ENCODE measurements around the gene IGFN1.

Gene IGFN1

DNA sequence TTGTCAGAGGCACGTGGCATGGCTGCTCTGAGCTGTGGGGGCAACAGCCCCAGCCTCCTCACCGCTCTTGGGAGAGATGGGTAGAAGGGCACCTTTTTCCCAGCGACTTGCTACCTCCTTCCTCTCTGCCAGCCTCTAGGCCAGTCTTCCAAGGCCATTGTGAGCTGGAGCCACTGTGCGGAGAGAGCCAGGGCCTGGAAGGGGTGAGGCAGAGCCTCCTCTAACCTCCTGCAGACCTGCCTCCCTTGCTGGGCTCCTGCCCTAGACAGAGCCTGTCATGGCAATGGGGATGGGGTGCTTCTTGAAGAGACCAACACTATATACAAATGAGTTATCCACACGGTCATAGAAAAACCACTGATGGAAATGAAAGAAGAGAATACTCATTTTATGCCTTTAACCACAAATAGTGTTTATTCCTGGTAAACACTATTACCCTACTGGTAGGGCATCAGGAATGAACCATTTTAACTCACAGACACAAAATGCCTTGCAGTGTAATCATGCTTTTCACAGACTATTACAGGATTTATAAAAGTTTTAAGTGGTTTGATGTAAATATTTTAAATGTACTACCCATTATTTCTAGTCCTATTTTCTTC, 5.0 kb upstream of the IGFN1 start:
- FAIRE-seq = no peak

- FAIRE-seq = no peak
These were observed 4.4 kb upstream of the IGFN1 start for GRCh38 chr1:201186192-201186591.

DNA sequence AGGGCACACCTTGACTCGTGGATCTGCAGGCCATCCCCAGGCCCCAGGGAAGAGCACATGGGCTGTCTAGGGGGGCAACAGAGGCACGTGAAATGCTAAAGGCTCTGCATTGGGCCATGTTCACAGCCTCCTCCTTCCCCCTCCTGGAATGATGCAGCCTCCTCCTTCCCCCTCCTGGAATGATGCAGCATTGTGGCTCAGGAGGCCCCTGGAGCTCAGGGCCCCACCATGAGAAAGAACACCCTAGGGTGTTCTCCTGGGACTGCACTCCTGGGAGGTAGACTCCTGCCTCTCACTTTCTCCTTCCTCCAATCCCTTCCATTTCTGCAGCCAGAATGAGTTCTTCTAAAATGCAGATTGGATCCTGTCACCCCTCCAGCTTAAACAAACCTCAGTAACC, 1.5 kb upstream of the IGFN1 start:
- FAIRE-seq = no peak

GRCh38 chr1:201190005-201190404, 619 bp upstream of the IGFN1 start:
- FAIRE-seq = no peak

- no peak for FAIRE-seq
These were observed 1.1 kb downstream of the IGFN1 start for GRCh38 chr1:201191653-201192260.

DNA sequence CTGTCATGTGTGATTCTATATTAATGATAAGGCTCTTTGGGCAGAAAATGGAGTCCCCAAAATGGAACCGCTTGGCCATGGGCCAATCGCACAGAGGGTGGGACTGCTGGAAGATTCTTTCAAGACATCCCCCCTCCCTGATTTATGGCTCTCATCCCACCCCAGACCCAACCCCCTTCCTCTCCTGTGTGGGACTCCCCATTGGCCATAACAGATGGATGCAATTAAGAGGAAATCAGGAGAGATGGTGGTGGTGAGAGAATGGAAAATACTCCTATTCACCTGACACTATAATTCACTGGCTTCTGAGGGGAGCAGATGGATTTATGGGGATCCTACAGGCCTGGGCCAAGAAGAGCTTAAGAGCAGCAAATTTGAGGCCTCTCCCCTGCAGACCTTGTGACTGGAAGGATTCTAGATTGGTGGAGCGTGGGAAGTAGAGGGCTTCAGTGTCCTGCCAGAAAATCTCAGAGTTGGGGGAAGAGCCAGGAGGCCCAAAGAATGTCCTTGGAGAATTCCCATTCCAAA, 1.7 kb downstream of the IGFN1 start:
- FAIRE-seq = no peak

DNA sequence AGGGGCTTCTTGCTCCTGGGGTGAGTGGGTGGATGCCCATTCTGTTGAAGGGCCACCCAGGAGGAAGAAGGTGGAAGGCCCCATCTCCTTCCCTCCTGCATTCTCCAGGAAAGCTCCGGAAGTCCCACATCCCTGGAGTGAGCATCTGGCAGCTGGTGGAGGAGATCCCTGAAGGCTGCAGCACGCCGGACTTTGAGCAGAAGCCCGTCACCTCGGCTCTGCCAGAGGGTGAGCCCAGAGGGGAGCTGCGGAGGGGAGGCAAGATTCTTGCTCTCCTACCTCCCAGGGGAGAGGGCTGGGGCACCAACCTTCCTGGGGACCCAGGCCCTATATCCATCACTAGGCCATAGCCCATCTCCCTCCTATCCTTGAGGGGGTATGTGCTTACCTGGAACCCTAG, 3.4 kb downstream of the IGFN1 start:
- no peak for FAIRE-seq

- no peak for FAIRE-seq
These were observed 8.0 kb downstream of the IGFN1 start for GRCh38 chr1:201198598-201198997.

GRCh38 chr1:201205036-201205435, 14.4 kb downstream of the IGFN1 start:
- FAIRE-seq = no peak

- FAIRE-seq = no peak
These were observed 15.6 kb downstream of the IGFN1 start for GRCh38 chr1:201206176-201206575.

- FAIRE-seq = no peak
These were observed 16.4 kb downstream of the IGFN1 start for GRCh38 chr1:201207046-201207445.

DNA sequence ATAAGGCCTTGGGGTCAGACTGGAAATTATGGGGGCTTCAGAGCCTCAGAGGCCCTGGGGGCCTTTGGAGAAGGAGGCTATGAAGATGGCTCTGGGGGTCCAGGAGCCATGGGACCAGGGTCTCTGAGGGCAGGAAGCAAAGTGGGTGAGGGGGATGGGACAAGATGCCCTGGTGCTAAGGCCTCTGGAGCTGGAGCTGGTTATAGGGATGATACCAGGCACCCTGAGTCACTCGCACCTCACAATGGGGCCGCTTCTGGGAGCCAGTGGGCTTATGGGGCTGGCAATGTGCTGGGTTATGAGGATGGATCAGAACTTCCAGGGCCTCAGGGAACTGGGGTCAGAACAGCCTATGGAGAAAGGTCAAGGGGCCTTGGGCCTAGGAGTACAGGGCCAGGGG, 17.6 kb downstream of the IGFN1 start:
- FAIRE-seq = no peak

DNA sequence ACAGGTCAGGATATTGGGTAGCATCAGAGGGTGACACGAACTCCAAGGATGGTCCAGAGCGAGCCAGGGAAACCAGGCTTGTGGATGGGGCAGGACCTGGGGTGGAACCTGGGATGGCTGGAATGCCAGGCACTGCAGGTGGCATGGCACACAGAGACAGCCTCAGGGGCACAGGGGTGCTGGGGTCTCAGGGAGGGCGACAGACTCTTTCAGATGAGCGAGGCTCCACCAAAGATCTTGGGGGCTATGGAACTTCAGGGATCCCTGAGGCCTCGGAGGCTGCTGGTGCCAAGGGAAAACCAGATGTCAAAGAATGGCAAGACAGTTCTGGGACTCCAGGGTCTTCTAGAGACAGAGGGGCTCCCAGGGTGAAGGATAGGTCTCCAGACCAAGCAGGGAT, 21.4 kb downstream of the IGFN1 start:
- FAIRE-seq = no peak

GRCh38 chr1:201212461-201213055, 21.9 kb downstream of the IGFN1 start:
- no peak for FAIRE-seq

DNA sequence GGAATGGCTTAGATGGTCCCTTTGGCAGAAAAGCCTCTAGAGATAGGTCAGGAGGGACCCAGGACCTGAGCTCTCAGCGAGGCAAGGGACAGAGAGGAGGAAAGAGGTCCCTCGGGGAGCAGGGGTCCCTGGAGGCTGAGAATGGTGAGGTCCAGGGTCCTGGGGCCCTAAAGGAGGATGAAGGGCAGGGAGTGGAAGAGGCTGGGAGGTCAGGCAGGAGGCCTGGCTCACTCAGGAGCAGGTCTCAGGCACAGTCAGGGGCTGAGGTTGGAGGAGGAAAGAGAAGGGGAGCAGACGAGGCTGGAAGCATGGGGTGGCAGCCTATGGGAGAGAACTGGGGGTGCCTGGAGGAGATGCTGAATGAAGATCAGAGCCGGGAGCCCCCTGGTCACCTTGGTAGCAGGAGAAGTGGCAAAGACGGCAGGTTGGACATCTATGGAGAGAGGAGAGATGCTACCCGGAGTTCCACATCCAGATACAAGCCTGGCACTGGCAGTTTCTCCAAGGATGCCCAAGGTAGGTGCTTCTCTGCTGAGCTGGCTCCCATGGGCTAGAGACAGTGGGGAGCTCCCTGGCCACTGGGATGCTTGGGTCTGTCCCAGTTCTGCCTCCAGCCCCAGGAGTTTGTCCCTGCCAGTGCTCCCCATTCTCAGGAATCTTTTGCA, 22.6 kb downstream of the IGFN1 start:
- FAIRE-seq = no peak

DNA sequence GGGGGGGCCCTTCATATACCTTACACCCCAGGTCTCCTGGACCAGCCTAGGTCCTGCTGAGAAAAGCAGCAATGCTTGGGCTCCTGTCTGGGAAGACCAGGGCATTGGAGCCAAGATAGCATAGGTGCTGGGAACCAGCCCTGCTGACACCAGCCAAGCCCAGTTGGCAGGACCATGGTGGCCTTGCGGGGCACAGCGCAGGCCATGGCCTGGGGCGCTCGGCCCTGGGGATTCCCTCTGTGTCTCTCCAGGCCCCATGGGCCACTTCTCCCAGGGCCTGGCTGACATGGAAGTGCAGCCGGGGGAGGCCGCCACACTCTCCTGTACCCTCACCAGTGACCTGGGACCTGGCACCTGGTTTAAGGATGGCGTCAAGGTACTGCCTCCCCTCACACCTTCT, 23.3 kb downstream of the IGFN1 start:
- no peak for FAIRE-seq

- FAIRE-seq = no peak
These were observed 23.8 kb downstream of the IGFN1 start for GRCh38 chr1:201214461-201214860.

GRCh38 chr1:201214886-201215285, 24.3 kb downstream of the IGFN1 start:
- no peak for FAIRE-seq

DNA sequence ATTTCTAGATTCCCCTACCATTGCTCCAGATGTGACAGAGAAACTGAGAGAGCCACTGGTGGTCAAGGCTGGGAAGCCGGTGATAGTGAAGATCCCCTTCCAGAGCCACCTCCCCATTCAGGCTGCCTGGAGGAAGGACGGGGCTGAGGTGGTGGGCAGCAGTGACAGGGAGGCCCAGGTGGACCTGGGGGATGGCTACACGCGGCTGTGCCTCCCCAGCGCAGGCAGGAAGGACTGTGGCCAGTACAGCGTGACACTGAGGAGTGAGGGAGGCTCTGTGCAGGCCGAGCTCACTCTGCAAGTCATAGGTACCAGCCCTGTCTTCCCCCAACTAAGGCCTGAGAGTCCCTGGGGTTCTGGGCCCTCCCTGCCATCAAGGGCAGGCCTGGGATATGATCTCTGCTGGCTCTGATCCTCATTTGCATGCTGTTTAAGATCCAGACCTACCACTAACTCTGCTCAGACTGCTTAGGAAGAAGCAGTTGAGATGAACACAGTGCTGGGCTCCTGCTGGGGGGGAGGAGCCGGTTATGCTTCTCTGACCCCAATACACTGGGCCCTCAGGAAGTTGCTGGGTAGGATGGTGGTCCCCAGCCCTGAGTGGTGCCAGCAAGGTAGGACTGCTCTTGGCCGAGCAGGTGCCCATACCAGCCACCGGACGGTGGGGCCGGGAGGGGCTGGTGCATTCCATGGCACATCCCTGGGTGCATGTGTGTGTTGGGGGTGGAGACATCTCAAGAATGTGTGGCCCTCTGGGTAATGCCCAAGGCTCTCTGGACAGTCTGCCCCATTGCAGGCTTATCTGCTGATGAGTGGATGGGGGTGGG, 25.1 kb downstream of the IGFN1 start:
- FAIRE-seq = no peak

GRCh38 chr1:201216395-201217085, 25.9 kb downstream of the IGFN1 start:
- no peak for FAIRE-seq

GRCh38 chr1:201217146-201217545, 26.5 kb downstream of the IGFN1 start:
- no peak for FAIRE-seq

- no peak for FAIRE-seq
These were observed 27.2 kb downstream of the IGFN1 start for GRCh38 chr1:201217851-201218250.

All from G401.6 (cell line).